Stimulated activated CD8-positive, alpha-beta memory T cell treated with anti-CD3 and anti-CD28 coated beads, Interleukin-7, amount 100 ng/mL, for 48 hours (primary cell): ENCODE results near the gene OPA1.

Experiments
- DNase-seq, 2 donors: peaks; one replicate each; pipeline ENCODE4 v3.0.0-alpha.2; 2020; ENCODE audit warnings: low read depth in 1 of 2; ENCODE audit errors: extremely low read depth in 1 of 2

Gene OPA1

DNA sequence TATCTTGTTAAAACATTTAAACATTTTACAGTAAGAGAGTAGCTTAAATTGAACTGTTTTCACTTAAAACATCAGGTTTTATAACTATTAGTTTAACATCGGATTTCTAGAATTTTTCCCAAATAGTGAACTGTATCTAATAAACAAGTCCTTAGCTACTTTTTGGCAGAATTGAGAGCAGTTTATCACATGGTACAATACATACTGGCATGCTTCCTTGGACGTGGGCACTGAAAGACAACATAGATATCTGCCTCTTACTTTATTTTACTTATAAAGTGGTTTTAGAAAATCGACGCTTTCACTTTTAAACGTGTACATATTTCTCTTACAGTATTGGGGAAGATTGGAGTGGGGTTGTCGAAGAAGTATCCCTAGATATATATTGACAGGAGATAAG lies 52.8 kb downstream of the OPA1 start:
- no peak for DNase-seq

DNA sequence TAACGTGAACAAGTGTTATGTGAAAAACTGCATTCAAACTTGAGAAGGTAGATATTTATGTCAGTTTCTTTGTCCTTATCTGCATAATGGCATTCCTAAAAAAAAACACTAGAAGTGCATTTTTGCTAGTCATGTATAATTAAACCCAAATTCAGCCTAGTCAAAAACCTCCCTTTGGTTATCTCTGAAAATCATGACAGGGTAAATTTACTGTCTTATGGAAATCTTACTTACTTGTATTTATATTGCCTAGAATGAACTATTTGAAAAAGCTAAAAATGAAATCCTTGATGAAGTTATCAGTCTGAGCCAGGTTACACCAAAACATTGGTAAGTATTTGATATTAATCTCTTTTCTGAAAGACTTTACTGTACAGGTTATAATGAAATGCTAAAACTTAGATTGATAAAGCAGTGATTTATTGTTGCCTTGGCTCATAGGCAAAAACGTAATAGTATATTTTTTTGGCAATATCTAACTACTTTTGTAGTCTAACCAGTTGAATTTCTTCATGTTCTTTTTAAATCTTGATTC lies 55.6 kb downstream of the OPA1 start:
- no peak for DNase-seq

DNA sequence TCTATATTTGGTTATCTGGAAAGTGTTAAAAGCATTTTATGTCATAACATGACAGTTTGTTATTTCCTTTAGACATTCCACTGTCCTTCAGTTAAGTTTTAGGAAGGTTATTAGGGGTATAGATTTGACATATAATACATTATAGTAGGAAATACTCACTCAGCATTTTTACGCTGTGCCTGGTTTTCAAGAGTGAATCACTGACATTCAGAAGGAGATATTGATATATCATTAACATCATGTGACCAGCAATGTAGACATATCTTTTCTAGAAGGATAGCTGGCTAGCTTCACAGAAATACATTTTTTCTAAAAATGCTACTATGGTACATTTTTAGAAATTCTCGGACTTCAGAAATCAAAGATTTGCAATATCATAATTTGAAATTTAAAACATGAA lies 57.6 kb downstream of the OPA1 start:
- no peak for DNase-seq

DNA sequence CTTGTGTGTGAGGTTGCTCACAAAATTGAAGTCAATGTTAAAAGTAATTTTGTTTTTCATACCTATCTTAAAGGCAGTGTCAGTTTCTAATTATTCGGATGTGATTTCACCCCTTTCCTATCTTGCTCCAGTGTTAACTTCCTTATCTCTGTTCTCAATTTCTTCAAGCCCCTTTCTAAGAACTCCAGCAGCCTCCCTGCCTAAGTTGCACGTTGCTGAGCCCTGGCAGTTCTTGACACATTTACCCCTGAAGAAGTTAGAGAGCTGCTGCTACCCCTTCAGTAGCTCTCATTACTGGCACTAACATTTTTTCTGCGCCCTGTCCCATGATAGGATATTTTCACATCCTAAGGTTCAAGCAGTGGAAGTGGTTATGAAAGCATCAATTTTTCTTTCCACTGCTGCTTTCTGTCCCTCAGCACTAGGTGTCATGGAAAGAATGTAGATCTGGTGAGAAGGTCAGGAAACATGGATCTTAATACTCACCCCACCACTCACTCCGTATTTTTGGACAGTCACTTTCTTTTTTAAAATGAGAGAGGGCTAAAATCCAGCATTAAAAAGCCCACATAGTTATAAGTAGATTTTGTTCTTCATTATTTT lies 62.9 kb downstream of the OPA1 start:
- DNase-seq = no peak

DNA sequence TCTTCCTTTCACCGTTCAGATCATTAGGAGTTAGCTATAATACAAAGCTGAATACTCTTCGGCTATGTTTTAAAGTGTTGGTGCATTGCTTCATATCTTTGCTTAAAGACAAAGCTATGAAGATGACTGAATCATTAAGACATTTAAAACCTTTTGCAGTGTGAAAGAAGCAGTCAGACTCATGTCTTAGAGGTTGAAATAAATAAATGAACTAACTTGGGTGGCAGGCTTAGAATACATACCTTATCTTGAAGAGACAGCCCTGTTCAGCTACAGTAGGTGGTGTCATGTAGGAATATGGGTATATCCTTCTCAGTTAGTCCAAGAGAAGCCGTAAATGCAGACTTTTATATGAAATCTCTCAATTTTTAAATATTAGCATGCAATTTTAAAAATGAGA lies 63.4 kb downstream of the OPA1 start:
- no peak for DNase-seq

DNA sequence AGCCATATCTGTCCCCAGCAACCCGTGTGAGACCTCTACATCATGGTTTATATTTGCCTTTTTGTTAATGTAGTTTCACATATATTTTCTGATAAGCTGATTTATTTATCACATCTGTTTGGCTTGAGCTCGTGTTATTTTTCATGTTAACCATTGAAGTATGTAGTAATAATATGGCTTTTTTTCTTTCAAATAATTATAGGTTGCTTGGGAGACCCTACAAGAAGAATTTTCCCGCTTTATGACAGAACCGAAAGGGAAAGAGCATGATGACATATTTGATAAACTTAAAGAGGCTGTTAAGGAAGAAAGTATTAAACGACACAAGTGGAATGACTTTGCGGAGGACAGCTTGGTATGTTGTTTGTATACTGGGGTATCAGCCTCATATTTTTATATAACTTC lies 63.9 kb downstream of the OPA1 start:
- DNase-seq = no peak

DNA sequence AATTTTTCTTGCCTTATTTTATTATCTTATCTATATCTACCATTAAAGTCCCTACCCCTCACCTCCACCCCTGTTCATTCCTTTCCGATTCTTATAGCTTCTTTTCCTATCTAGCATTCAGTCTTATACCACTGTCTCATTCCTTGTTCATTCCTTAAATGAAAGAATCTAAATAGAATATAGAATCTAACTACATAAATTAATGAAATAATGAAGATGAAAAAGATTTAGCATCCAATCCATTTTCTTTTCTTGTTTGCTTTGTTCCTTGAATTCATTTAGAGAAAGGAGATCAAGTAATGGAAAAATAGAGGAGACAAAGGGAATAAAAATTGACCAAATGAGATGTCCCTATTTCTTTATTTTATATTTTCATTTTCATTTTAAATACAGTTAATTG lies 67.2 kb downstream of the OPA1 start:
- no peak for DNase-seq

DNA sequence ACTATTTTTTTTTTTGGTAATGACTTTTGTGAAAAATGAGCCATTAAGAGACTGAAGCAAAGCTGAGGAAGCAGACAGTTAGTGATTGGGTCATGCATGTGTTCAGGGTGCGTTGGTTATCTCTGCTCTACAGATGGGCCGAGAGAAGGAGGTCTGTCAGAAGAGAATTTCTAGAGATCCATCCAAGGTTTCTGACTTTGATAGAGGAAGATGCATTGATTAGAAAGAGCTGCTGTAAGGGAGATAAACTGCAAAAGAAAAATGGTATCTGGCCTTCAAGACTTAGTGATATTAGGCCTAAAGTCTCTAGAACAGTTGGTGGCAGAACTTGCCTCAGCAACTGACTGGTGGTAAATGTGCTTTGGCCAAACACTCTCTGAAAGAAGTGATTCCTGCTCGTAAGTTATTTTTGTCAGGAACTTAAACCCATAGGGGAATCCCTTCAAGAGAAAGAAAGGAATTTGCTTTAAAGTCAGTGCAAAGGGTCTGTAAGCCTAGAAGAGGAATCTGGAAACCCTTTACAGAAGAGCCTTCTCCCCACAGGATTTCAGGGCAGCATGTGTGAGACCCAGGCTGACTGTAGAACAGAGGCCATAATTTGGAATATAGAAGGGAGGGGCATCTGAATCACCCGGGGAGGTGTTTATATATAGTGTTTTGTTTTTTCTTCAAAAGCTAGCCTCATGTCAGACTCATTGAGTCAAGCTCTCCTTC lies 67.8 kb downstream of the OPA1 start:
- DNase-seq = no peak

DNA sequence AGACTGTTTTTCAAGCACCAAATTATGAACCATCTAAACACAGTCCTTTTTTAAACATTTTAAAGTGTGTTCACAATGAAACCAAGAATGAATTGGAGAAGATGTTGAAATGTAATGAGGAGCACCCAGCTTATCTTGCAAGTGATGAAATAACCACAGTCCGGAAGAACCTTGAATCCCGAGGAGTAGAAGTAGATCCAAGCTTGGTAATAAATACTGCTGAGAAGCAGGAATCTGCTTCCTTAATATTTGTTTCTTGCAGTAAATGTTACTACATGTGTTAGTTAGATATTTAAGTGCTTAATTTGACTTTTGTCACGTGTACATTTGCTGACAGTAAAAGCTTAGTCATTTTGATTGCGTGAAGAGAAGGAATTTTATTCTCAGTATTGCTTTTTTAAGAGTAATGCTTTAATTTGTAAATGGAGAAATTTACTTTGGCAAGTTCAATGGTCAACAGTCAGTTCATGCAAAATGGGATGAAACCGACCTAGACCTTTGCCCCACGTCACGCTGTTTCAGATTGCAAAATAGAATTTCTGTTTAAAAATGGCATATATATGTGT lies 69.8 kb downstream of the OPA1 start:
- no peak for DNase-seq

DNA sequence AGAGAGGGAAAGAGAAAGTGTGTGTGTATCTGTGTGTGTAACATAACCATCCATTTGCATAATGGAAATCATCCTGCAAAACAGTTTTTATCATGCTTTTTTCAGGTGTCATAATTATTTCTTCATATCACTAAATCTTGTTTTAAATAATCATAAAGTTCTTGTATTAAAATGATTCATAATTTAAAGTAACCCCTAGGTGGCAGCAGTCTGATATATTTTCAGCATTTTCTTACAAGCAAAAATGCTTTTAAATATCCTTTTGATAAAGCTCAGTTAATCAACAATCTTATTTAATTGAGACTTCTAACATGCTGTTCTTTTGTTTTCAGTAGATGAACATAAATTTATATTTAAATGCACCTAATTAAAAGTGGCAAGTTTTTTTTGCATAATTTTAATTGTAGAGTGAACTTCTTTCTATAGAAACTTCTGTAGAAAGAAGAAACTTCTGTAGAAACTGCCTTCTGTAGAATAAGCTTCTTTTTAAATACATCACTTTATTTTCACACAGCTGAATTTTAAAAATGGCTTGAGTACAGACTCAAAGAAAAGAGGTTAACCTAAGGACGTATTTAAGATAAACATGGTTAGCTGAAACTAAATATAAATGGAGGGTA lies 72.5 kb downstream of the OPA1 start:
- DNase-seq = no peak

DNA sequence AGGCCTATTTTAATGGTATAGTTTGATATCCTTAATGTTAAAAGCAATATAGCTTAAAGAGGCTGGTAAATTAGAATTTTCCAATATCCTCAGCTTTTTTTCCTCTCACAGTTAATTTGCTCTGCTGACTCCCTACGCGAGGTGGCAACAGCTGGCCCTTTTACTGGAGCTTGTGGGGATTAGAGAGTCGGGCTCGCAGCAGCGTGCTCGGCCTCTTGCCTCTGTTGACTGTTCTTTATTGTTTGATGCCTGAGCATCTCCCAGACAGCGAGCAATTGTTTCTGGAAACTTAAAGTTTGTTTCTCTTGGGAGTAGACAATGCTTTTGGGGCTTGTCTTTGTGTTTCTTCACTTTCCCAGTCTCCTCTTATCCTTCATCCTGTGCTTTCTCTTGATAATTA lies 80.8 kb downstream of the OPA1 start:
- DNase-seq = no peak

DNA sequence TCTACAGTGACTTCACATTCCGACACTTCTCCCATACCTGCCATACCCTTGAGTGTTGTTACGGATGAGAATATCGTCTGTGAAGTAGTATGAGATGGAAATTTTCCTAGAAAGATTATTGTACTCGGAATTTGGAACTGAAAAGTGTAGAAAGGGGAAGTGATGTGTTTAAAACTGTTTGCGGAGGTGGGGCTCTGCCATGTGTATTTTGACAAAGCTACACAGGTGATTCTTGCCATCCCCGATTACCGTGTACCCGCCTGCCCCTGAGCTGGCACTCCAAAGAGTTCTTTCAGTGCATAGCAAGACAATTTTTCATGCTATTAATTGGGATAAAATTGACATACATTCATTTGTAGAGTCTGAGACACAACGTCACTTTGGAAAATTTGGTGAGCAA lies 81.7 kb downstream of the OPA1 start:
- DNase-seq = no peak

DNA sequence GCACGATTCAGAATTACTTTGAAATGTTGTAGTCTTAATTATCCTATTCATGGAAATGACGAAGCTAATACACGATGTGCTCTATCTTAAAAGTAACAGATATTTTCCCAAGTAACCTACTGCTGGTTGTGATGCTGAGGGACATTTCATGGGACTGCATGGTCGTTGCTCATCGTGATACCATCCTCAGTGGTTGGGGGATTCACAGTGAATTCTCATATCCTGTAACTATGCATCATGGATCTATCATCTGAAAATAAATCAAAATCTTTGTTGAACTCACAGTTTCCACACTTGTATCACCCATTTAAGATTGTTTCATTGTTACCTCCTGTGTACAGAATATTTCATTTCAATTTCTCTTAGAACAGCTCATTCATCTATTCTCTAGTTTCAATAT lies 84.7 kb downstream of the OPA1 start:
- DNase-seq = no peak

DNA sequence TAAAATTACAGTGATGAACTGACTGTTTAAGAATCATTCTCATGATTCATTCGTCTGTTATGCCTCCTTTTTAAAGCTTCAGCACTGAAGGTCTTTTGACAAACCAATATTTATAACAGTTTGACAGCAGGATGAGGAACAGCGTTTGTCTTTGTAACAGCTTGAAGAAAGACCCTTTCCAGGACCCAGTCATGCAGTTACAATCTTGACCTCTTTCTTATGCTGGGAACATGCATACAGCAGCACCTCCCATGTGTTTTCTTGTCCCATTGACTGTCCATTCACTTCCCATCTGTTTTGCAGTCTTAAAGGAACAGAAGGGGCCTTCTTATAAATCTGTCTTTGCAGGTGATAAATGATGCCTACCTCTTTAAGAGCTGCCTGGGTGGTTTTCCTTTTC lies 87.2 kb downstream of the OPA1 start:
- no peak for DNase-seq

DNA sequence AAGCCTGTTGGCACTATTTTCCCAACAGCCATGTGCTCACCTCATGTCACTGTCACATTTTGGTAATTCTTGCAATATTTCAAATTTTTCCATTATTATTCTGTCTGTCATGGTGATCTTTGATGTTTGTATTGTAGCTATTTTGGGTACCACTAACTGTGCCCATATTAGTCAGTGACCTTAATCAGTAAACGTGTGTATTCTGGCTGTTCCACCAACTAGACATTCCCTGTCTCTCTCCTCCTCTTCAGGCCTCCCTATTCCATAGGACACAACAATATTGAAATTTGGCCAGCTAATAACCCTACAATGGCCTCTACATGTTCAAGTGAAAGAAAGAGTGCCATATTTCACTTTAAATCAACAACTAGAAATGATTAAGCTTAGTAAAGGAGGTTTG lies 88.6 kb downstream of the OPA1 start:
- no peak for DNase-seq

DNA sequence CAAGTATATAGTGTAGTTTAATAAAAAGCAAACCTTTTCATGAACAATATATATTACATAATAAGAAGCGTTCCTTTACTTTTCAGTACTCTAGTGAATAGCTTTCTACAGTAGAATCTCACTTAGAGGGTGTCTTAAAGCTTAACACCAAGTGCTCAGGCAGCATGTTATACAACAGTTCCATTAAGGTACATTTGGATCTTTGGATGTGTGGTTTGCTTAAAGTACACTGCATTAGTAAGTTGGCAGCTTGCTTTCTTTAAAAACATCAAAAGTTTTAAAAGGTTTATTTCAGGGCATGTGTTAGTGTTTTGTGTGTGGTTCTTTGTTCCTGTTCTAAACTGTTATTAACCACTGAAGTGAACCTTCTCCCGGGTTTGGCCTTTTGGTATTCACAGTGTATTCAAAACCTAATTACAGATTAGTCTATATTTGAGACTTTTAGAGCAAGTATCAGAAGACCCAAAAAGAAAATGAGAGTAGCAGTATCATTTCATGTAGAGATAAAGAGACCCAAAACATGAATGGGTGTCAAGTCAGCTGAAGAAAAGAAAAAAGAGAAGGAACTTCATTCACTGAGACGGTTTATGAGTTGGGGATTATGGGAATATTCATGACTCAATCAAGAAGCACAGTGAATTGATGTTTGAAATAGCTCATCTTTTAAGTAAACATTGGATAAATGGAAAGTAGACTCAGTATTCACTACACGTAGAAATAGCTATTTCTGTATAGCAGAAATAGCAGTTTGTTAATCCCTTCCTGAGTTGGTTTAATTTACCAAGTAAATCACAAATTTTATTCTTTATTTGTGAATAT lies 93.9 kb downstream of the OPA1 start:
- DNase-seq = no peak

DNA sequence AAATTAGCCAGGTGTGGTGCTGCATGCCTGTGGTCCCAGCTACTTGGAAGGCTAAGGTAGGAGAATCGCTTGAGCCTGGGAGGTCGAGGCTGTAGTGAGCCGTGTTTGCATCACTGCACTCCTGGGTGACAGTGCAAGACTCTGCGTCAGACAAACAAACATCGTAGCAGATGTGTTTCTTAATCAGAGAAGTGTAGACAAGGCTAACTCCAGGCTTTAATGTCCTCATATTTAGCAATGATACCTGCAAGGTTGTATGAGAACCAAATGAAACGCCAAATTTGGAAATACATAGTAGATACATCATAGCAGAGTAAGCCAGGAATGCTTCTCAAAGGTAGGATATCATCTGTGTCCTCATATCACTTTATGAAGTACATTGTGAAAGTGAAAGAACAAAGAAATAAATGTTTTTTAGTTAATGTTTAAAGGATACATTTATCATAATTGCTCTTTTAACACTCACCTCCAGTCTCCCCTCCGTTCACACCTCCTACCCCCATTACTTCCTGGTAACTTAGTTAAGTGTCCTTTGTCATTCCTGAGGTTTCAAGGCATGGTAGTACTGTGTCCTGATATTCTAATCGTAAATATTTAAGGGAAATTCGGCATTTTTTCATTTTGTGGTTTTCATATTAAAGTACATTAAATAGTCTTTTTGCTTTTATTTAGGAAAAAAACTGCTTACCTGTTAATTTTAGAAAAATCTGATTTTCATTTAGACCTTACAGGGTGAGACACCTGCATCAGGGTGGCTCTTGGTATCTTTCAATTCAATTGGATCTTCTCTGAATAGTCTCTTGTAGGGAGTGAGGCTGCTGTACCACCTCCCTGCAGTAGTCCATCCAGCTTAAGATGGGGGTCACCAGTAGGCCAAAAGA lies 96.1 kb downstream of the OPA1 start:
- DNase-seq = no peak

DNA sequence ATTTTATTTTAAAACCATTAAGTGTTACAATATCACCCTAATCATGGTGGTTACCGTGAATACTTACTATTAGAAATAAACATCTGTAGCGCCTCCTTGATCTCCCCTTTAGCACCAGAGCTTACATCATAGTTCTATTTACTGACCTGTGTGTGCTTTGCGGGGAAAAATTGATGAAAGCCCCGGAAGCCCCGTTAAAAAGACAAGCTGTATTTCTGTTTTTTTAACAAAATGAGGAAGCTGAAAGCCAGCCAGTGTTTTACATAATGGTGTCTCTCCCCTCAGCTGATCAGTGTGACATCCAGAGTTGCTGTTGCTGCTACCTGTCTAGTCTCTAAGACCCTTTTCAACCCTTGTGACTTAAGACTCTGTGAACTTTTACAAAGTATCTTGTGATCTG lies 100.8 kb downstream of the OPA1 start:
- DNase-seq = no peak

DNA sequence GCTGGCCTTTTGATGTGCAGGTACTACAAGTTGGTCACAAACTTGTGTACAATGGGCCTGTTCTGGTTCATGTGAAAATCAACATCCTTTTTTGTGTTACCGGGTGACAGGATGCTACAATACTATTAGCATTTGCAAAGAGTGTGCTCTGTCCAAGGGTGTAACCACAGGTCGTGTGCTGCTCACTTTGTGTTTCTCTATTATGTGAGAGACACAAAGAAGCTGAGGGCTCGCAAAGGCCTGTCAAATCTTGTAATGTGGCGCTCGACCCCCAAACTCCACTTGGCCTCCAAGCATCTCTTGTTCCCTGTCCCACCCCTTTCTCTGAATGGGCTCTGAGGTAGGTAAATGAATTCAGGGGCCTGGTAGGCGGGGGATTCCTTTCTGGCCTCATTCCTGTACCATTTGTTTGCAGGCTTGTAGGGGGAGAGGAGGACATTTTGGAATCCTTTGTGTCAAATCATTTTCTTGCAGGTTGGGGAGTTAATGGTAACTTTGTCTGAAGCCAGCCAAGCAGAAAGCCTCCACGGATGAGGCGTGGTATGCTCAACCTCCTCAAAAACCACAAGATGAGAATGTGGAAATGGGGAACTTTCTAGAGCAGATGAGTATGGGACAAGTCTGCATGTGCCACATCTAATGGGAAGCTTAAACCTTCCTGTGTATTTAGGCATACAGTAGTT lies 109.1 kb downstream of the OPA1 start:
- DNase-seq = no peak

DNA sequence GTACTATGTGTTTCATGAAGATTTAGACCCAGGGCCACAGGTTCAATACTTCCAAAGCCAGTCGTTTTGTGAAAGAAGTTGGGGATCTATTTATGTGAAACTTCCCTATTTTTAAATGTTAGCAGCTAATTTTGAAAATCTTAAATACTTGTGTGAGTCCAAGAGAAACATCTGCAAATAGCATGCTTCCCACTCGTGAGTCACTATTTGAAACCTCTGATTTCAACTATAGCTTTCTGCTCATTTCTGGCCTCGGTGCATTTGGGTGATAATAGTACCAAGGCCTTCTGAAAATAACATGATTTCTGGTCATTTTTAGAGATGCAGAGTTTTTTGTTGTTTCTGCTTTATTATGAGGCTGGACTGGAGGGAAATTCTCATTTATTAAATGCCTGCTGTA lies 110.0 kb downstream of the OPA1 start:
- no peak for DNase-seq
